Natural killer cell (primary cell): ENCODE data around the gene ZCCHC3. TPM values are rescaled to one million over a fixed set of nuclear protein-coding genes. Genes with fewer than 3 reads are reported as not detected.

Experiments
- ATAC-seq, 3 donors: fragments of 150-1000 bp in 2 of 3; fragments of 200-7000 bp in 1 of 3; cut with Tn5 transposase; 1 replicate in 1 of 3; 2 replicates in 2 of 3; pipeline ENCODE4 v1.10.0; 2021; ENCODE audit warnings: mild to moderate bottlenecking in 2 of 3, moderate library complexity in 2 of 3
- DNase-seq, 2 donors: peaks; one replicate each; pipeline versions ENCODE4 v3.0.0 to v3.0.0-alpha.2; 2013 to 2021; ENCODE audit warnings: mixed read lengths in 1 of 2
- H3K27ac ChIP-seq: one replicate; pipeline ENCODE4 v1.5.1; 2013; ENCODE audit warnings: mild to moderate bottlenecking, low read length
- H3K27me3 ChIP-seq: one replicate; pipeline ENCODE4 v1.6.1; 2013; ENCODE audit warnings: low read length; ENCODE audit not compliant: control insufficient read depth, insufficient read depth
- H3K36me3 ChIP-seq: one replicate; pipeline ENCODE4 v1.6.1; 2013; ENCODE audit warnings: low read length; ENCODE audit not compliant: control insufficient read depth, insufficient read depth
- H3K4me1 ChIP-seq: one replicate; pipeline ENCODE4 v1.6.1; 2013; ENCODE audit warnings: low read length; ENCODE audit not compliant: control insufficient read depth, insufficient read depth
- H3K4me3 ChIP-seq: one replicate; pipeline ENCODE4 v1.5.1; 2013; ENCODE audit warnings: low read length
- H3K9me3 ChIP-seq: one replicate; pipeline ENCODE4 v1.6.1; 2013; ENCODE audit warnings: low read length; ENCODE audit not compliant: control insufficient read depth, insufficient read depth
- H3K27ac Mint-ChIP-seq, 2 donors: one replicate each; pipeline ENCODE4 v1.8.0; 2022; ENCODE audit warnings: mild to moderate bottlenecking in 2 of 2, mixed read lengths in 2 of 2, moderate library complexity in 1 of 2
- H3K27me3 Mint-ChIP-seq, 2 donors: one replicate each; pipeline ENCODE4 v1.8.0; 2022; ENCODE audit warnings: low read depth in 2 of 2, mixed read lengths in 2 of 2
- H3K36me3 Mint-ChIP-seq: one replicate; pipeline ENCODE4 v1.8.0; 2022; ENCODE audit warnings: mixed read lengths
- H3K4me1 Mint-ChIP-seq, 2 donors: one replicate each; pipeline ENCODE4 v1.8.0; 2022; ENCODE audit warnings: mixed read lengths in 2 of 2
- H3K4me3 Mint-ChIP-seq: one replicate; pipeline ENCODE4 v1.8.0; 2022; ENCODE audit warnings: mild to moderate bottlenecking, moderate library complexity, mixed read lengths
- H3K9me3 Mint-ChIP-seq, 2 donors: one replicate each; pipeline ENCODE4 v1.8.0; 2022; ENCODE audit warnings: mixed read lengths in 2 of 2
- CTCF ChIP-seq: fragments of 200-600 bp; IDR thresholded peaks from one replicate; pipeline ENCODE4 v1.8.0; 2022; ENCODE audit warnings: antibody characterized with exemption
- WGBS: methylation state at CpG from one replicate; pipeline ENCODE4 v1.1.7; 2013; ENCODE audit warnings: missing lambda C conversion rate; ENCODE audit not compliant: insufficient coverage; 5-methylcytosine and 5-hydroxymethylcytosine counted together
- intact Hi-C: fragments of 100-400 bp; cut with micrococcal nuclease; formaldehyde crosslinking; loops from one replicate; pipeline ENCODE4 v1.14.2; 2022
- total RNA-seq, 4 donors: library from RNA; stranded (reverse); fragments of 120-200 nt in 1 of 4; gene quantifications; one replicate each; pipeline versions ENCODE4 v1.2.3 to v1.2.4, GENCODE V29; 2013 to 2022

The ZCCHC3 gene
- total RNA-seq, 3 donors from 2014 or later (not counting 1 experiment from before 2014, with no cell fraction given), result 19.2 to 24.0 (median 20.6) TPM

- H3K36me3 Mint-ChIP-seq, result no peaks in the 10 kb centered on the region
- peaks cover 36 to 39% of the 10 kb centered on the region in 2 donors for H3K4me1 Mint-ChIP-seq
- intact Hi-C loops, result no loop called here
These were observed 2.8 kb upstream of the ZCCHC3 start for GRCh38 chr20:294602-295001.

GRCh38 chr20:295804-296203, 1.6 kb upstream of the ZCCHC3 start:
- WGBS, result 100% methylated on average over 3 of the region's 4 CpGs
- no peak for ATAC-seq
- intact Hi-C loops, result no loop called here

More at GRCh38 chr20:294602-295001, 2.8 kb upstream of the ZCCHC3 start:
- Histone ChIP-seq H3K27ac (no peak overlapping the region), H3K36me3 (no peaks in the 10 kb centered on the region), H3K9me3 (no peaks in the 10 kb centered on the region), H3K4me1 (peaks cover 35% of the 10 kb centered on the region), H3K27me3 (no peaks in the 10 kb centered on the region), H3K4me3 (no peak overlapping the region)
- ATAC-seq, result no peak
- Mint-ChIP-seq H3K27ac (no peak overlapping the region), H3K27me3 (no peaks in the 10 kb centered on the region), H3K9me3 (no peaks in the 10 kb centered on the region), H3K4me3 (peak overlapping the region; percentile 49)
- TF ChIP-seq CTCF, result no peak
- DNase-seq, result no peak
- 90% methylated on average over 5 of the region's 5 CpGs for WGBS

GRCh38 chr20:297925-298775, 780 bp downstream of the ZCCHC3 start:
- intact Hi-C loops, result loop anchor here (1.0 kb wide), 1 partner anchor 26 kb away; no protein-coding TSS in a partner anchor
- Mint-ChIP-seq H3K4me1 (peaks cover 39 to 54% of the 10 kb centered on the region in 2 donors), H3K4me3 (peak overlapping the region; percentile 98), H3K27me3 (no peaks in the 10 kb centered on the region), H3K9me3 (no peaks in the 10 kb centered on the region), H3K36me3 (no peaks in the 10 kb centered on the region), H3K27ac (peak overlapping the region; percentile 96 to 100)
- DNase-seq (peak; percentile 33 to 65), ATAC-seq (peak; percentile 17 to 25 (median 19))
- WGBS, result under 1% methylated on average over 75 of the region's 75 CpGs
- peaks cover 27% of the 10 kb centered on the region for H3K4me1 ChIP-seq
- H3K9me3 ChIP-seq, result no peaks in the 10 kb centered on the region
- no peaks in the 10 kb centered on the region for H3K27me3 ChIP-seq
- H3K4me3 ChIP-seq, result peak overlapping the region; percentile 73
- H3K27ac ChIP-seq, result peak overlapping the region; percentile 85
- TF ChIP-seq CTCF, result no peak
- H3K36me3 ChIP-seq, result no peaks in the 10 kb centered on the region

More at GRCh38 chr20:295804-296203, 1.6 kb upstream of the ZCCHC3 start:
- peak overlapping the region; percentile 99 for H3K4me3 Mint-ChIP-seq
- H3K36me3 Mint-ChIP-seq, result no peaks in the 10 kb centered on the region
- H3K27me3 ChIP-seq, result no peaks in the 10 kb centered on the region
- no peak overlapping the region for H3K27ac ChIP-seq
- no peaks in the 10 kb centered on the region for H3K27me3 Mint-ChIP-seq
- no peak for DNase-seq
- no peaks in the 10 kb centered on the region for H3K9me3 Mint-ChIP-seq
- H3K36me3 ChIP-seq, result no peaks in the 10 kb centered on the region
- peaks cover 36% of the 10 kb centered on the region for H3K4me1 ChIP-seq
- no peak for TF ChIP-seq CTCF
- peak overlapping the region; percentile 51 to 94 for H3K27ac Mint-ChIP-seq
- H3K9me3 ChIP-seq, result no peaks in the 10 kb centered on the region
- no peak overlapping the region for H3K4me3 ChIP-seq
- H3K4me1 Mint-ChIP-seq, result peaks cover 39 to 43% of the 10 kb centered on the region in 2 donors
